Stimulated activated CD8-positive, alpha-beta memory T cell treated with anti-CD3 and anti-CD28 coated beads, Interleukin-12 subunit alpha, Interleukin-12 subunit beta, amount 100 ng/mL, for 24 hours (primary cell): ENCODE data around the gene ZDHHC24.

Experiments used
- DNase-seq: peaks from one replicate; pipeline ENCODE4 v3.0.0-alpha.2; 2020; ENCODE audit errors: extremely low read depth

ZDHHC24 gene

DNA sequence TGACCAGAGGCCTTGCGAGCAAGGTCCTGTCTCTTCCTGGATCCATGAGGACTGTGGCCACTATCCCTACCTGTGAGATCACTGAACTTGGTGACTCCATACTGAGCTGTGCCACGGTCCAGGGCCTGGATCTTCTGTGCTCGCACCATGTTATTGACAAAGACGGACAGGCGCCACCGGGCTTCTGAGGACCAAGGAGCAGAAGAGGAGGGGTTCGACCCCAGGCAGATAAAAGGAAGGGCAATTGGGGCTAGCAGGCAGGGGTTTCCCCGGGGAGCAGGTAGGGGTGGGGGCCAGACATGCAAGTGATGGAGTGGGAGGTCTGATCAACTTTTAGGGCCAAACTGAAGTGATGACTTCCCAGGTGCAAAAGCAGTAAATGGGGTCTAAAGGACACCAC, 20.4 kb upstream of the ZDHHC24 start:
- DNase-seq, result no peak

DNA sequence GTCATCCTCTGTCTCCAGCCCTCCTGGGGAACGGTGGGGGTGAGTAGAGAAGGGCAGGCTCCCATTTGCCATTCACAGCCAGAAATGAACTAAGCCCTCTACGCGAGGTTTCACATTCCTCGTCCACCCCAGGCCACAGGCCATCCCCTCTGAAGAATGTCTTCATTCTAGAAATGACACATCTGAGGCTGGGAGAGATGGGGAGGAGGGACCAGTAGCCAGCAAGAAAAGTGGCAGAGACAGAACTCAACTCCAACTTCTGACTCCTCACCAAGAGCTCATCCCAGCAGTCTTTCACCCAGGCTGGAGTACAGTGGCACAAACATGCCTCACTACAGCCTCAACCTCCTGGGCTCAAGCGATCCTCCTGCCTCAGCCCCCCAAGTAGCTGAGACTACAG, 19.1 kb upstream of the ZDHHC24 start:
- no peak for DNase-seq

DNA sequence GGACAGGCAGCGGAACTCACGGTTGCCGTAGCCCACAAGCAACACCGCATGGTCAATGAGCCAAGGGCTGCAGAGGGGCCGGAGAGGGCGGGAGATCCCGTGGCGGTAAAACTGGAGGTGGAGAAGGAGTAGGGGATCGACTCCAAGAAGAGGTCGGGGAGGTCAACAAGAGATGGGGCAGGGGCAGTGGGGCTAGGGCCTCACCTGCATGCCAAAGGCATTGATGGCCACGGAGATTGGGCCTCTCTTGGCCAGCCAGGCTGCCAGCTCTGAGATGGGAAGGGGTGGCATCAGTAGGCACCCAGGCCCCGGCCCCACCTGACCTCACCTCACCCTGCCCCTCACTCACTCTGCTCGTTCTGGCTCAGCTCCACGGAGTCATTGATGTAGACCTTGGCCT, 18.7 kb upstream of the ZDHHC24 start:
- no peak for DNase-seq

DNA sequence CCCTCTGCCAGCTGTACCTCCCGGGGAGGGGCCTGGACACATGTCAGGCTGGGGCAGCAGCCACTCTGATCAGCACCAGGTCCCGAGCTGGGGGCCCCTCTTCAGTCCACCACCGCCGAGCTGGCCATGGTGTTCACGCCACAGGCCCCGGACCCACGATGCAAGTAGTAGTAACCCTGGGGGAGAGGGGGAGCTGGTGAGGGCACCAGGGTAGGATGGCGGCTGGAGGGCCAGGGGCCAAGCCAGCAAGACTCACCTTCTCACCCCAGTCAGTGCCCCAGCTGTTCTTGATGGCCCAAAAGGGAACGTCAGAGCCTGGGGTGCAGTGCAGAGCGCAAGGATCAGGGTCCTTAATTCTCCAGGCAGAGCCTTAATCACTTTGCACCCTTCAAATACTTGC, 18.0 kb upstream of the ZDHHC24 start:
- DNase-seq, result no peak

DNA sequence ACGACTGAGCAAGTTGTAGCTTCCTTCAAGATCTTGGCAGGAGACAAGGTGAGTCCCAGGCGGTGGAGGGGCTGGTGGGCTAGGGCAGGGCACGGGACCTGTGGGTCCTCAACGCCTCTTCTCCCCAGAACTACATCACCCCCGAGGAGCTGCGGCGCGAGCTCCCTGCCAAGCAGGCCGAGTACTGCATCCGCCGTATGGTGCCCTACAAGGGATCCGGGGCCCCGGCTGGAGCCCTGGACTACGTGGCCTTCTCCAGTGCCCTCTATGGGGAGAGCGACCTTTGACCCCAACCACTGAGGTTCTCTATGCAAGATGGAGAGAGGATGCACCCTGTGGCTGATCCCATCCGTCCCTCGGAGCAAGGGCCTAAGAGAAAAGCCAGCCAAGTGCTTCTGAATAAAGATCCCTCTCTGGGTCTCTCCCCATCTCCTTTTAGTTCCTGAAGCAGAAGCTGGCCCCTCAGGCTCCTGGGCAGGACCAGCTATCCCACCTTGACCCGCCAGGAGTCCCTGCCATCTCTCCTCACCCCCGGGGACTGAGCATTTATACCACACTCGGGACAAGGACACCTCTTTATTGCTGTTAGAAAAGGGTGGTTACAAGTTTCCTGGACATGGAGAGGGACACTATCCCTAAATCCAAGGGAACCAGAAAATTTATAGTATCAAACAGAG, 17.2 kb upstream of the ZDHHC24 start:
- no peak for DNase-seq

DNA sequence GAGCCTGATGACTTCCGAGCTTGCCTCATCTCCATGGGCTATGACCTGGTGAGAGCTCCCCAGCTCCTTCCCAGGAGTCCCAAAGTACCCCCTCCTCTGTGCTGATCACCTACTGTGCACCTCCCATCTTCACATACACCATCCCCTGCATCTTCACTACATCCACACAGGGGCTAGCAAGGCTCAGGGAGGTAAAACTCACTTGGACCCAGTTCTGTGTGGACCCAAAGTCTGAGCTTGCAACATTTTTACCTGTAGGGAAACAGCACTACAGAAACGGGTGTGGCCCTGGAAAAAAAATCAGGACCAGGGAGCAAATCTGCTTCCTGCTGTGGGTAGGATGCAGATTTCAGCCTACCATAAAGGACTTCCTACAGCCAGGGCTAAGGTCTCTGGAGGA, 16.4 kb upstream of the ZDHHC24 start:
- no peak for DNase-seq

DNA sequence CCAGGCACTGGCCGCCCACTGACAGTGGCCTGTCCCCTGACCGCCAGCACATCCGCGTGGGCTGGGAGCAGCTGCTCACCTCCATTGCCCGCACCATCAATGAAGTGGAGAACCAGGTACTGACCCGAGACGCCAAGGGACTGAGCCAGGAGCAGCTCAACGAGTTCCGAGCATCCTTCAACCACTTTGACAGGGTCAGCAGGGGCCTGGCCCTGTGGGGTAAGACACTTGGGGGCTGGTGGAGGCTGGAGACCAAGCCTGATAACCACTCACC, 16.1 kb upstream of the ZDHHC24 start:
- no peak for DNase-seq

DNA sequence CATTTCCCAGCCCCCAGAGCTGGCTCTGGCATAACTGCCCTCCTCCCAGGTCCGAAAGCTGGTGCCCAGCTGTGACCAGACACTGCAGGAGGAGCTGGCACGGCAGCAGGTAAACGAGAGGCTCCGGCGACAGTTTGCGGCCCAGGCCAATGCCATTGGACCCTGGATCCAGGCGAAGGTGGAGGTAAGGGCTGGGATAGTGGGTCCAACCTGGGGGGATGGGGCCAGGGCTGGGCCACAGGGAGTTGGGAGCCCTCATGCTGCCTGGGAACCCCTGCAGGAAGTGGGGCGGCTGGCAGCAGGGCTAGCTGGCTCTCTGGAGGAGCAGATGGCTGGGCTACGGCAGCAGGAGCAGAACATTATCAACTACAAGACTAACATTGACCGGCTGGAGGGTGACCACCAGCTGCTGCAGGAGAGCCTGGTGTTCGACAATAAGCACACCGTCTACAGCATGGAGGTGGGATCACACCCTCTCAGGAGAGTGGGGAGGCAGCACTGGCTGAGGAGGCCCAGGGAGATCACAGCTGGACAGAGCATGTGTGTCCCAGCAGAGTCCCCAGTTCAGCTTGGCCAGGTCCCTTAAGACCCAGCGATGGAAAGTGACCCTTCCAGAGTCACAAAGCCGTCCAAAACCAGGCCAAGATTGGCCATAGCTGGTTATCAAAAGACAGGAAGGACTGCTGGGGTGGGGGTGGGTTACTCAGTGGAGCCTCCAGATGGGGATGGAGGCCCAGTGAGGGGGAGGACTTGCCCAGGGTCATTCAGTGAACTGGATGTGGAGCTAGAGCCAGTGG, 15.5 kb upstream of the ZDHHC24 start:
- DNase-seq, result no peak

DNA sequence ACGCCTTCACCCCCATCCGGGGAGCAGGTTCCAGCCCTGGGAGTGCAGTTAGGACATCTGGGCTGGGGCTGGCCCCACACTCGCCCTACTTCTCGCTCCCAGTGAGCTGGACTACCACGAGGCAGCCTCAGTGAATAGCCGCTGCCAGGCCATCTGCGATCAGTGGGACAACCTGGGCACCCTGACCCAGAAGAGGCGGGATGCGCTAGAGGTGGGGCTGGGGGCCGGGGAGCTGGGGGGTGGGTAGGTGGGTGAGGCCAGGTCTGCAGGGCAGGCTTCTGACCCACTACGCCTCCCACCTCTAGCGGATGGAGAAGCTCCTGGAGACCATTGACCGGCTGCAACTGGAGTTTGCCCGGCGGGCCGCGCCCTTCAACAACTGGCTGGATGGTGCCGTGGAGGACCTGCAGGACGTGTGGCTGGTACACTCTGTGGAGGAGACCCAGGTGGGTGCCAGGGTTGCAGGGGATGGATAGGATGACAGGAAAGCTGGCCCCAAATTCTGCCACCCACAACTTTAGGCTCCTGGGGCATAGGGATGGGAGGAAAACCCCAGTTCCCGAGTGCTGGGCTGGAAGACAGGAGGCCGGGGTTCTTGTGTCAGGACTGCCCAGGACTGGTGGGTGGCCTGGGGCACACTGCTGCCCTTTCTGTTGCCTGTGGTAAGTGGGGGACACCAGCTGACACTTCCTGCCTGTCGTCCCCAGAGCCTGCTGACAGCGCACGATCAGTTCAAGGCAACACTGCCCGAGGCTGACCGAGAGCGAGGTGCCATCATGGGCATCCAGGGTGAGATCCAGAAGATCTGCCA, 14.2 kb upstream of the ZDHHC24 start:
- DNase-seq, result no peak

DNA sequence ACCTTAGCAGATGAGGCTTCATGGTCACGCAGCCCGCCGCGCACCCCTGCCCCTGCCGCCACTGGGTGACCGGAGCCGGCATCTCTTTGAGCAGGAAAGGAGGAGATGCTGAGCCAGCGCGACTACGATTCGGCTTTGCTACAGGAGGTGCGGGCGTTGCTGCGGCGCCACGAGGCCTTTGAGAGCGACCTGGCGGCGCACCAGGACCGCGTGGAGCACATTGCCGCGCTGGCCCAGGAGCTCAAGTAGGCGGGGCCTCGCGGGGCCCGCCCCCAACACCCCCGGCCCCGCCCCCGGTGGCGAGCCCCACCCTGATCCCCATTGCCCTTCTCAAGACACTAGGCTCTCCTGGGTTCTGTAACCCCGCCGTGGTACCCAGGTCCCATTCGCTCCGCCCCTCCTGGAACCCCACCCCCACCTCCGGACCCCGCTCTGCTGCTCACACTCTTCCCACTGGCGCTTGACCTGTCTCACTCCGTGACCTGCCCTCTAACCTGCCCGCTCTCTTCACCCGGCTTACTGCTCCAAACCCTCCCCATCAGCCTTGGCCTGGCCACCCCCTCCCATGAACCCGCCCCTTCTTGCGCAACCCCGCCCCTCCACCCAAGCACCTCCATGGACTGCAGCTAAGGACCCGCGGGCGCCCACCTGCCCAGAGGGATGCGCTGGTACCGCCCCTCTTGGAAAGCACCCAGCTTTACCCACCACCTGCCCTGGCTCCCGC, 13.5 kb upstream of the ZDHHC24 start:
- no peak for DNase-seq

DNA sequence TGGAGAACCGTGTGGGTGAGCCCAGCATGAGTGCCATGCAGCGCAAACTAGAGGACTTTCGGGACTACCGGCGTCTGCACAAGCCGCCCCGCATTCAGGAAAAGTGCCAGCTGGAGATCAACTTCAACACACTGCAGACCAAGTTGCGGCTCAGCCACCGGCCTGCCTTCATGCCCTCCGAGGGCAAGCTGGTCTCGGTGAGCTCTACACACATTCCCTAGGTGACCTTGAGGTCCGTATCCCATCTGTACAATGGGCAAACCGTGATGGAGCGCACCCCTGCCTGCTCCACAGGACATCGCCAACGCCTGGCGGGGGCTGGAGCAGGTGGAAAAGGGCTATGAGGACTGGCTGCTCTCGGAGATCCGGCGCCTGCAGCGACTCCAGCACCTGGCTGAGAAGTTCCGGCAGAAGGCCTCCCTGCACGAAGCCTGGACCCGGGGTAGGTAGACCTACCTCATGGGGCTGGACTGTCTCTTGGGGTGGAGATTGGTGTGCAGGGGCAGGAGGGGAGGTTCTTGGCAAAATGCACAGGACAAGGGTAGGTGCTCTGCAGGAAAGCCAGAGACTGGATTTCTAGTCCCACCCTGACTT, 12.0 kb upstream of the ZDHHC24 start:
- DNase-seq, result no peak

DNA sequence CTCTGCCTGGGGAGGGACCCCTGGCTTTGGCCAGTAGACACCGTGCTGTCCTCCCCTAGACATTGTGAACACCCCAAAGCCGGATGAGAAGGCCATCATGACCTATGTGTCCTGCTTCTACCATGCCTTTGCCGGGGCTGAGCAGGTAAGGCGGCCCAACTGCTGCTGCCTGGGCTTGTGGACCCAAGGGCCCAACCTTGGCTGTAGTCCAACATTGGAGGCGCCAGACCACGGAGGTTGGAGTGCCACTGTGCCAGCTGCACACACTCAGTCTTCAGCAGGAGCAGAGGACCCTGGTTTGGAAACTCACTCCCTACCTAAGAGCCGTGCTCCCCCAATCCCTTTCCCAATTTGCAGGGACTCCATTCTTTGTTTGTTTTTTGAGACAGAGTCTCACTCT, 10.2 kb upstream of the ZDHHC24 start:
- no peak for DNase-seq

DNA sequence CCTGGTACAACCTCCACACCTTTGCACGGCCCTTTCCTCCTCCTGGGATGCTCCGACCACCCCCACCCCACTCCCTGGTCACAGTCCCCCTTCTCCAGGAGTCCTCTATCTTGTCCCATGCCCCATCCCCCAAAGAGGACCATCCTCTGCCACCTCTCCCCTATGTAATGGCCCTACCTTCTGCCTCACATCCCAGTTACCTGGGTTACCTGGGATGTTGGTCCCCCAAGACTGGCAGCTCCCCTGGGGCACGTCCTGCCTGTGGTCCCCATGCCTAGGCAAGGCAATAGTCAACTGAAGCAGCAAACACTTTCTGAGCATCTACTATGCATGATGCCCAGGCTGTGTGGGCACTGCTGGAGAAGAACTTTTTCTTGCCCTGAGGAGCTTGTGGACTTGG, 9.6 kb upstream of the ZDHHC24 start:
- DNase-seq, result no peak

DNA sequence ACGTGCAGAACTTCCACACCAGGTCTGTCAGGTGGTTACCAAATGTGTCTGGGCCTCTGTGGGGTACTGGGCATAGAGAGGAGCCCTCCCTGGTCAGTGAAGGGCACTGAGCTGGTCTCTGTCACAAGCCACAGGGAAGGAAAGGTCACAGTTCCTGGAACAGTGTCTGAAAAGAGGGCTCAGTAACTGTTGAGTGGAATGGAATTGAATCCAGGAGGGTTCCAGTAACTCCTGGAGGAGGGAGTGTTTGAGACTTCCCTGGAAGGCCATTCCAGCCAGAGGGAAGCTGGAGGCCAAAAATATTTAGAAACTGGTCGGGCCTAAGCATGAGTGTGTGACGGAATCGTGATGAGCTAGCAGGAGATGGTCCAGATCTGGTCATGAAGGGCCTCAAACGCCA, 8.8 kb upstream of the ZDHHC24 start:
- DNase-seq, result no peak

DNA sequence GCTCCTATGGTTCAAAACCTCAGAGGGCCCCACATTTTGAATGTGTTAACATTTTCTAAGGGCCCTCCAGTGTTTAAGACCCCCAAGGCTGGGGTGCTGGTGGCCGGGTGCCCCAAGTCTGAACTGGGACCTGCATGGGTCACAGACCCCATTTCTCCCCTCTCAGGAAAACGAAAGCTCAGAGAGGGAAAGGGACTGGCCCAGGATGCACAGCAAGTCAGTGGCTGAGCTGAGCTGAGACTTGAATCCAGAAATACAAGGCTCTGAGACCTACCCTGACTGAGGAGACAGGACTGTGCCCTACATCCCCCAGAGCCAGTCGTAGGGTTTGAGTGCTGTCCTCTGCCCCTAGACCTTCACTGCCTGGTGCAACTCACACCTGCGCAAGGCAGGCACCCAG, 5.0 kb upstream of the ZDHHC24 start:
- no peak for DNase-seq

DNA sequence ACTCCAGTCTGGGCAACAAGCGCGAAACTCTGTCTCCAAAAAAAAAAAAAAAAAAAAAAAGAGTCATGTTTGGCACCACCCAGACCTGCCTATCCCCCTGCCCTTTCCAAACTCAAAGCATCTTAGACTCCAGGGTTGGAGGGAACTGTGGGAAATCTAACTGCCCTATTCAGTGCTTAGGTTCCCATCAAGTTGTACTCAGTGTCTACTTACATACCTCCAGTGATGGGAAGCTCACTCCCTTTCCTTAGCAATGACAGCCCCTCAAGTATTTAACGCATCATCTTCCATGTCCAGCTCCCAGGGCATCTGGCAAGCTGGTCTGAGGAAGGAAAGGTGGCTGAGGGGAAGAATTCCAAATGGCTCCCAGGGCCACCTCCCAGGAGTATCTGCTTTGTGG, 3.8 kb upstream of the ZDHHC24 start:
- no peak for DNase-seq

DNA sequence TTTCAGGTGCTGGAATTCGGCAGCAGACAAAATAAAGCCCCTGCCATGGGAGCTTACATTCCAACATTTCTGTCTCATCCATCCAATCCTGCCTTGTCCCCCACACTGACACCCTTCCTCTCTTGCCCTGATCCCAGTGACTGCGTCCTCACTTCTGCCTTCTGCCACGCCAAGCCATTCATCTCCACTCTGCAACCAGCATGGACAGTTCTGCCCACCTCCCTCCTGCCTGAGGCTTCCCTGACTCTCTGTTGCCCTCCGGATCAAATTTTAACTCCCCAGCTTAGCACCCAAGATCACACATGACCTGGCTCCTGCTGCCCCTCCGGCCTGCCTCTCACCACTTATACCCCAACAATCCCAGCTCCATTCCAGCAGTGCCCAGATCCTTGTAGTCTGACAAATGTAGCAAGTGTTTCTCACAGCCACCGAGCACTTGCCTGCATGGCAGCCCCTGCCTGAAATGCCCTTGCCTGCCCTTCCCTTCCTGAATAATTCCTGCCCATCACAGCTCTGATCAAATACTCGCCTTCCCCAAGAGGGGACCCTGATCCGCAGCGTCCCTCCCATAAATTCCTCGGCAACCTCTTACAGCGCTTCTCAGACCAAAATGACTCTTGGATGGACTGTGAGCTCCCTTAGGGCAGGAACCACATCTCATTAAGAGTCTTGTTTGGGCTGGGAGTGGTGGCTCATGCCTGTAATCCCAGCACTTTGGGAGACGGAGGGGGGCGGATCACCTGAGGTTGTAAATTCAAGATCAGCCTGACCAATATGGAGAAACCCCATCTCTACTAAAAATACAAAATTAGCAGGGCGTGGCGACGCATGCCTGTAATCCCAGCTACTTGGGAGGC, 3.2 kb upstream of the ZDHHC24 start:
- no peak for DNase-seq

DNA sequence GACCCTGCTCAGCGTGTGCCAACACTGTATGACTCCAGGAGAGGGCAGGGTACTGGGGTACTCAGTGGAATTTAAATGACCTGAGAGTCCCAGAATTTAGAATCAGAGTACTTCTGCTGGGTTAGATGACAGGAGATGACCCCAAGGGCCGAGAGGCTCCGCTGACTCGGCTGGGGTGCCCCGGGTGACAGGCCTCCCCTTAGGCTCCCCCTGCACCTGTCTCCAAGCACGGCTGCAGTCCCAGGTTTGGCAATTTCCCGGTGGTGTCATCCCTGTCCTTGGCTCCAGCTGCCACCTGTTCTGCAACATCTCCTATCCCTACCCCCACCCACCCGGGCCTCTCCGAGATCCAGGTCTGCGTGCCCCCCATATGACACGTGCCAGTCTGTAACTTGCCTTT, 2.2 kb upstream of the ZDHHC24 start:
- DNase-seq, result no peak

DNA sequence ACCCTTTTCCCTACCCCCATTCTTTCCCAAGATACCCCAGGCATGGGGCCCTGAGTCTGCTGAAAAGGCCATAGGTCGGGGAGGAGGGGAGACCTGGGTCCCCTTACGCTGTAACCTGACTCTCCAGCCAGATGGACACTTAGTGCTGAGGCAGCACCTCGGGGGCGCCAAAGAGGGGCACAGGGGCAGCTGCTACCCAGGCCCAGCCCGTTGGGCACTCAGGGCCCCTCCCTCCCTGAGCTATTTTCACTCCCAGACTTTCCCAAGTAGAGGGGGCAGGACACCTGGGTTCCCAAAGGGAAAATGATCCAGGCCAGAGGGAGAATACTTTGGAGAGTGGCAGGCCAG, 1.8 kb upstream of the ZDHHC24 start:
- no peak for DNase-seq

DNA sequence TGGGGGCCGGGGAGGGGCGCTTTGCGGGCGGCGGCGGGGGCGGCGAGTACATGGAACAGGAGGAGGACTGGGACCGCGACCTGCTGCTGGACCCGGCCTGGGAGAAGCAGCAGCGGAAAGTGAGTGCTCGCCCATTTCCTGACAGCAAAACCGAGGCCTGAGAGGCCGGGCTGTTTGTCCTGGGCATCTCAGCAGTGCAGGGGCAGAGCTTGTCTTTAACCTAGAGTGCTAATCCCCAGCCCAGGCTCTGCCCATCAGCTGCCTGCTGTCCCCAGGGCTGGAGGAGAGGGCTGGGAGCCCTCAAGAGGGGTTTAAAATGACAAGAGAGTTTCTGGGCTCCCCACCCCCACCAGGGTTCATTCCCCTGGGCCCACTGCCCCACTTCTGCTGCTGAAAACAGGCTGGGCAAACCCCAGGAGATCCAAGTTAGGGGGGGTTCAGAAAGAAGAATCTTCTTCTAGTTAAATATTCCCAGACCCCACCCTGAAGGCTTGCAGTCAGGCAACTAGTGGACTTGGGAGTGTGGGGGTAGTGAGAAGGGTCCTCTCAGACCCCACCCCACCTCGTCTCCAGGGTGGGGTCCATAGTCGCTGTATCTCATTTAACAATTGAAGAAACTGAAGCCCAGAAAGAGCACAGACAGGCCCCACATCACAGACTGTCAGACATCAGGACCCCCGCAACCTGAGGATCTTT, 1.3 kb upstream of the ZDHHC24 start:
- DNase-seq, result no peak
